ENCODE measurements around the gene TNFRSF13B. TPM values are rescaled to one million over a fixed set of nuclear protein-coding genes. Genes with fewer than 3 reads are reported as not detected.
"Not testable (repeated sequence)": the region's sequence is repeated elsewhere in the genome, so short reads cannot be mapped to it uniquely, and the experiment has no call there.

Gene TNFRSF13B
- polyA plus RNA-seq, 3 donors = not detected

DNA sequence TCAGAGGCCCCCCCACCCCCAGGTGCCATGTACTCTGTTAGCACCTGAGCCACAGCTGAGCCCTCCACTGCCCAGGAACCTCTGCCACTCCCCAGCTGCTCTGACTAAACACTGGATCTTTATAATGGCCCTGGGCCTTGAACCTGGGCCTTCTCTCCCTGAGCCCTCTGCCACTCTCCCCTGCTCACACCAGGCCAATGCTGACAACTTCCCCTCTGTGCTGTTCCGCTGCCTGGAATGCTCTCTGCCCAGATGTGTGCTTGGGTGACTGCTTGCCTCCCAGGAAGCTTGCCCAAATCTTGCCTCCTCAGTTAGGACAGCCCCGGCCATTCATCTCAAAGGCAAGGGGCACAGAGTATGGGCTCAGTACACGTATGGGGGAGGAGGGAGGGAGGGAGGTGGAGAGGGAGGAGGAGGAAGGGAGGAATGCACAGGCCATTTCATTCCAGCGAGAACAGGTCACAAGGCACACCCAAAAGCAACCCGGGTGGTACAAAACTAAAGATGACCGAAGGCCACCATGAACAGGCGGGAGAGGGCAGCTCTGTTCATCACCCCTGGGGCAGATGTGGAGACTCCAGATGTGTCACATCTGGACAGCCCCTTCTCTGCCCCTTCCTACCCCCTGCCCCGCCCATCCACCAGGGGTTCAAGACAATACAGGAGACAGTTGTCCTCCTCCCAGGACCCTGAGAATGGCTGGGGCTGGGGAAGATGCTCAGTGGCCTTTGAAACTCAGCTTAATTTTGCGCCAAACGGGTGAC, 15.3 kb upstream of the TNFRSF13B start:
- DNase-seq = no peak

DNA sequence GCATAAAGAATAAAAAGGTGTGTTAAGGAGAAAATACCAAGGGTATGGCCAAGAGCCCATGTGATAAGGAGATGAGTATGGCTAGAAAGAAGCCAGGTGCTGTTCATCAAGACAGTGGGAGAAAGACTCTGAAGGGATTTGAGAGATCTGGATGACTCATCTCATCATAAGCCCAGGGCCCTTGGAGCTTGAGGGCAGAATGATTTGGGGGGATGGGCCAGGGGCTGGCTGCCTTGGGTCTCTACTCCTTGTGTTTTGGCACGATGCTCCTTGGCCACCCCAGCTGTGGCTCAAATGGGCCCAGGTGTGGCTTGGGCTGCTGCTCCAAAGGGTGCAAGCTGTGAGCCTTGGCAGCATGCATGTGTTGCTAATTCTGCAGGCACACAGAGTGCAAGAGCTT, 14.5 kb upstream of the TNFRSF13B start:
- no peak for DNase-seq

DNA sequence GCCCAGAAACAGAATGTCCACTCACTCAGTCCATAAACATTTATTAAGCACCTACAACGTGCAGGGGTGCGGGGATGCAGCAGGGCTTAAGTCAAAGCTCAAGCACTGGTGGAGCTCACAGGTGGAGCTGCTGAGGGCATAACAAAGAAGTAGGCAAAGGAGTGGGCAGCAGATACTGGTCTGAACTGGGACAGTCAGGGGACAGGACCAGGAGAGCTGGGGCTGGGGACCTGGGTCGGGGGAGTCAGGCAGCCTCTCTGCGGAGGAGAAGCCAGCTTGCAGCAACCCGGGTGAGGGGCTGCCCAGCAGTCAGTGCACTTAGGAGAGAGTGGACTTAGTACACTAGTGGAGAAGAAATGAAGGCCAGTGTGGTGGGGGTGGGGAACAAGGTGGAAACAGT, 10.0 kb upstream of the TNFRSF13B start:
- DNase-seq = no peak

DNA sequence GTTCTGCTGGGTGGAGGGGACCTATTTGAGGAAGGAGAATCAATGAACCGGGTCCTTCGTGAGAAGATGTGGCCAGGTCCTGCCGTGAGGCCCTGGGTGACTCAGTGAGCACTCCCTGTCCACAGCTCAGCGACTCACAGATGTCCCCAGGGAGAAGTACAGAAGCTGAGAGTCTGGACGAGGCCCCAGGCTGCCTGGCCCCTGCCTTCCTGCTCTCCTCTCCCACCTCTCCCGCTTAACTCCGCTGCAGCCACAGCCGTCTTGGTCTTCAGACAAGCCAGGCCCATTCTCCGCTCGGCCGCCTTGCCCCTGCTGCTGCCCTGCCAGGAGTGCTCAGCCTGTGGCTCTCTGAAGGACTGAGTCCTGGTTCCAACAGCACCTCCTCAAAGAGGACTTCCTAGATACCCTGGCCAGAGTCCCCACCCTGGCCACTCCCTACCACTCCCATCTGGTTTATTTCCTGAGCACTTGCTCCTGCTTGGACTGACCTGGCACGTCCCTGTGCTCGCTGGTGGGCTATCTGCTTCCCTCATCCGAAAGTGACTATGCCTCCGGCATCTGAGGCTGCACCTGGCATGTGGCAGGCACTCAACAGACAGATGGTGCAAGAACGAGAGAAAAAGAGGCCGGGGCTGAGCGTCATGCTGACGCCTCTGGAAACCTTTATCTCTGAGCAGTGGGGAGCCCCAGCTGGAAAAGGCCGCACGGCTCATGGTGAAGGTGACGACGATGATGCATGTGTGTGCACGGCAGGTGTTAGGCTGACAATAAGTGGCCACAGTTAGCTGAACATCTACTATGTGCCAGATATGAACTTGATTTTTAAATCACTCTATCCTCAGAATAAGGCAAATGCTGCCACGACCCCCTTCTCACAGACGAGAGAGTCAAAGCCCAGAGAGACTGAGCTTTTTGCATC, 9.2 kb upstream of the TNFRSF13B start:
- DNase-seq = no peak

DNA sequence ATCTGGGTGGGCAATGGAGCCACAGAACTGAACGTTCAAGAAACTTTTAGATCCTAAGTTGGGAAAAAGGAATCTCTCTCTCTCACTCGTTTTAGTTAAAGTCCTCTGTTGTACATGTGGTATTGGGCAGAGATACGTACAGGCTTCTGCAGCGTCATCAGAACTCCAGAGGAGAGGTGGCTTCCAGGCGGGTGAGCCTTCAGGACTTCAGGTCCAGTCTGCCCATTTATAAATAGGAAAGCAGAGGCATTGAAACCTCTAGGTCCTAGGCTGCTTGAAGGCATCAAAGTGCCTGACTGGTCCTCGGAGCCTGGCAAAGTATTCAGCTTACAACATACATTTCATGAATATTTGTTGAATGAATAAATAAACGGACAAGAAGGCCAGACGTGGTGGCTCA, 8.1 kb upstream of the TNFRSF13B start:
- no peak for DNase-seq

DNA sequence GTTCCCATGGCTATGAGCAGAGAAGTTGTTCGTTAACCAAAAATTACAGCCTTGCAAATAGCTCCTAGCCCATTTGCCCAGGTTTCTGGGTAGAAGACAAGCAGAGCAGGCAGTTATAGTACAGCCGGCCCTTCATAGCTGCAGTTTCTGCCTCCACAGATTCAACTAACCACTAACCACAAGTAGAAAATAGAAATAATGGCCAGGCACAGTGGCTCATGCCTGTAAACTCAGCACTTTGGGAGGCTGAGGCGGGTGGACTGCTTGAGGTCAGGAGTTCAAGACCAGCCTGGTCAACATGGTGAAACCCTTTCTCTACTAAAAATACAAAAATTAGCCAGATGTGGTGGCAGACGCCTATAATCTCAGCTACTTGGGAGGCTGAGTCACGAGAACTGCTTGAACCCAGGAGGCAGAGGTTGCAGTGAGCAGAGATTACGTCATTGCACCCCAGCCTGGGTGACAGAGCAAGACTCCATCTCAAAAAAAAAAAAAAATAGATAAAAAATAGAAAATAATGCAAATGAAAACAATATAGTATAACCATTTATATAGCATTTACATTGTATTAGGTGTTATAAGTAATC, 7.4 kb upstream of the TNFRSF13B start:
- DNase-seq = not testable (repeated sequence)

DNA sequence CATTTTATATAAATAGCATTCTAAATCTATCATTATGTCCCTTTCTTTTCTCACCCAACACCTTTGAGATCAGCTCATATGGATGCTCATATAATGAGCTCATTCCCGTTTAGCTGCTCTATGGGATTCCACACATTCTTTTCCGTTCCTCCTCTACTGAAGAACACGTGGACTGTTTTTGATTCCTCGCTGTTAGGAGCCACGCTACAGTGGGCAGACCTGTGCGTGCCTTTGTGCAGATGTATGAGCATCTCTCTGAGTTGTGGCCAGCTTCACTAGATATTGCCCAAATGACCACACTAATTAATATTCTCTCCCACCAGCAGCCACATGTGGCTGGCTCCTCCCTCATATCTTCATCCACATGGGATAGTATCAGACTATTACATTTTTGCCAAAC, 6.0 kb upstream of the TNFRSF13B start:
- no peak for DNase-seq

DNA sequence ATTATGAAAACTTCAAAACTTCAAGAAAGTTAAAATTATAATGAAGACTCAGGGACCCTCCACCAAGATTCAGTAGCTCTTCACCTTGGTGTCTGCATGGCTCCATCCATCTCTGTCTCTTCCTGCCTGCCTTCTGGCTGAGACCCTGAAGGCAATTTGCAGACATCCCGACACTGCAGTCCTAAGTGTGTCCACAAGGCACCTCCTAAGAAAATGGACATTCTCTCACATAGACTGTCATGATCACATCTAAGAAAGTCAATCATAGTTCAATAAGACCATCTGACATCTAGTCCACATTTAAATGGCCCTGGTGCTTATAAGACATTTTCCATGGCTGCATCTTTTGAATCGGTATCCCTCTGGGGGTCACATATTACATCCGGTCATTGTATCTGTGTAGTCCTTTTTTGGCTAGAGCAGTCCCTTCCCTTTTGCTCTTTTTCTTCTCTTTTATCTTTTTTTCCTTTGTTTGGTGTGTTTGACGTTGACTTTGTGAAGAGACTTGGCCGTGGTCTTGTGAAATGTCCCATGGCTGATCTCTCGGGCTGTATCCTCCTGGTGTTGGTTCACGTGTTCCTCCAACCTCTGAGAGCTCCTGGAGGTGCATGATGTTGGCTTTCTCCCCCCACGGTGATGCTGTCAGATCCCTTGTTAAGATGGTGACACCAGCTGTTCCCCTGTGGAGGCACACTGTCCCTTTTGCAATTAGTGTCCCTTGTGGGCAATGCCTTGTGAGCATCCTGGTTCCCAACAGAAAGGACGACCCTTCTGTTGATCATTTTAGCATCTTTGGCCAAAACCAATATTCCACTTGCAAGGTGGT, 5.0 kb upstream of the TNFRSF13B start:
- no peak for DNase-seq

DNA sequence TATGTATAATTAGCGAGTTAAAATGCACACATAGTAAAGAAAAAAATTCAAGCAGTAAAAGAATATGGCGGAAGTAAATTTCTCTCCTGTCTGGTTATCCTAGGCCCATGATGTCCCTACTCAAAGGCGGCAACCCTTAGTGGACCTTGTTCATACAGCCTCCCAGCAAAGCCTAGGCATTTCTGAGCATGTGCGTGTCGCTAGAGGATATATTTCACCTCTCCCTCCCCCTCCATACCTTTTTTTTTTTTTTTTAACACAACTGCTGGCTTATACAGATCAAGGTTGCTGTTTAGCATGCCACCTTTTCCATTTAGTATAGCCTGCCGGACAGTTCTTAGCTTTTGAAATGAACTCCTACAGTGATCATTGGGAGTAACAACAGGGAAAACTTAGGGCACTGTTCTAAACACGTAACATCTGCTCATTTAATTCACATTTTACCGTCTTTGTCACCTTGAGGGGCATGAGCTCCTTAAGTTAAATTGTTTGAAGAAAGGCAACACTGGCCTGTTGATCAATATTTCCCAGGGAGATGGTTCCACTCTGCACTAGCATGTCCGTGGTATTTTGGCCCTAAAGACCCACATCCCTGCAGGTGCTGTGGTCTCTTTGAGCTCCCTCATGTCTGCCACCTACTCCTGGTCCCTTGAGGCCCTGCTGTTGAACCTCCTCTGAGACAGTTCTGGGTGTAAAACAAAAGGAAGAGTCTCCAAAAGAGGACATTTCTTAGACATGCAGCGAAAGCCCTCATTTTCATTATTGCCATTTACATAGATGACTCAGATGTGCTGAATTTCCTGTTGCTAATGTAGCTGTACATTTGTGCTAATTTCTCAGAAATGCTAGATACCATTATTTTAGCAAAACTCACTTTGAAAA, 4.1 kb upstream of the TNFRSF13B start:
- no peak for DNase-seq

DNA sequence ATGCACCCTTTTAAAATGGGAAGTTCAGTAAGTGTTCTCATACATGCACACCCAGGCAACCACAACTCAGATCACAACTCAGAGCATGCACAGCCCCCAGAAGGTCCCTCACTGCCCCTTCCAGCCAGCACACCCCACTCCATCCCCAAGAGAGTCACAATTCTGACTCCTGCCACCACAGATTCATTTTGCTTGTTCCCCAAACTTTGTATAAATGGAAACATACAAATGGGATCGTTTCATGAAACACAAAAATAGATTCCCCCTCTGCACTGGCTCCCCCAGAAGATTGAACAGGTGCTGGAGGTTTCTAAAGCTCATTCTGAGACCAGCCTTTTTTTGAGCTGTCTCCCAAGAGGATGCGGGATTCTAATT, 3.3 kb upstream of the TNFRSF13B start:
- DNase-seq = no peak

DNA sequence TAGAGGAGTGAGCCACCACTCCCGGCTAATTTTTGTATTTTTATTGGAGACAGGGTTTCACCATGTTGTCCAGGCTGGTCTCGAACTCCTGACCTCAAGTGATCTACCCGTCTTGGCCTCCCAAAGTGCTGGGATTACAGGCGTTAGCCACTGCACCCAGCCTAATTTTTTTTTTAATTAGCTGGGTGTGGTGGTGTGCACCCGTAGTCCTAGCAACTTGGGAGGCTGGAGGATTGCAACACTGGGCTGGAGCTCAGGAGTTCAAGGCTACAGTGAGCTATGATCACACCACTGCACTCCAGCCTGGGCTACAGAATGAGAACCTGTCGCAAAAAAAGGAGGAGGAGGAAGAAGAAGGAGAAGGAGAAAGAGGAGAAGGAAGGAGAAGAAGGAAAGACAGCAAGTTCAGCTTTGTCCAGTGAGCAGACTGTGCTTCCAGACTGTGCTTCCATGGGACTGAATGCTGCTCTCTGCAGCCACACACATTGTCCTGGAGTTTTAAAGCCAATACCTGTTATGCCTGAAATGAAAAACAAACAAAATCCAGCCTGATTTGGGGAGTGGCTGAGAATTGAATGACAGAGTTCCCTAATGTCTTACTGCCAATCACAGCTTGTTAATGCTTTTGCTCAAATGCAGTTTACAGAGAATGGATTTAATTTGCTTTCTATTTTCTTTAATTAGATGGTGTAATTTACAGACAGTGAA, 2.8 kb upstream of the TNFRSF13B start:
- no peak for DNase-seq

DNA sequence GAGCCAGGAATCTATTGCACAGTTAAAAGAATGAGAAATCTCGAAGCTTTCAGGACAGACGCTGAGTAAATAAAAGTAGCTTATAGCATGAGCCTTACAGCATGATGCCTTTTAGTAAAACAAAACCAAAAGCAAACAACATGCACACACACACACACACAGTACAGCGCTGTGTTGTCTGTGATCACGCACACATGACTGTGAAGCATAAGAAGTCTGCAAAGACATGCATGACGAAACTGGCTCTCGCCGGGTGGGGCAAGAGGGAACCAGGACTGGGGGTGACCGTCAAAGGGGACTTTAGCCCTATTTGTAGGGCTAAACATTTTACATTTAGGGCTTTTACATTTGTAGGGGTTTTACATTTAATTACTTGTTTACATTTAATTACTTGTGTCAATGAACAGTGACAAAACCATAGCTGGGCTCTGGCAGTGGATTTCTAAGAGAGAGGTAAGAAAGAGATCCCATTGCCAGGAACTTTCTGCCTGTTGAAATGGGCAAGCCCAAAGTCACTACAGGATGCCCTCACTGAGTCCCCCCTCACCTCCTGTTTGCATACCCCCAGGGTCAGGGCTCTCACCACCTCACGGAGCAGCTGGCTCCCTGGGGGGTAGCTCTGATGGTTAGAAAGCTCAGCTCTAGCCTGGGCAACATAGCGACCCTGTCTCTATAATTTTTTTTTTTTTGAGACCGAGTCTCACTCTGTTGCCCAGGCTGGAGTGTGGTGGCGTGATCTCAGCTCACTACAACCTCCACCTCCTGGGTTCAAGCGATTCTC, 2.0 kb upstream of the TNFRSF13B start:
- no peak for DNase-seq

DNA sequence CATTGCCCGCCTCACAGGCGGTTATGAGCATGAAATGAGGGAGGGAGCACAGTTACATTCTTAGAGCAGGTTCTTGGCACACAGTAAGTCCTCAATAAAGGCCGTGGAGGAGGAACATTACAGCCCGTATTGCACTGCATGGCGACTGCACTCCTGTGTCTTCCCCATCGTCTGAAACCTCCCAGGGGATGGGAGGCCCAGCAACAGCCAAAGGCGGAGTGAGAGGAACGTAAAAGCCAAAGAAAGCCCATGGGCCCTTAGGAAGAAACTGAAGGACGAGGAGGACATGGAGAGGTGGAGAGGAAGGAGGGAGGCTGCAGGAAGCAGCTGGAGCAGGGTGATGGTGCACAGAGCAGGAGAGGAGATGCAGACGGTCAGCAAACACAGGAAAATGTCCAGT, 1.1 kb upstream of the TNFRSF13B start:
- DNase-seq = not testable (repeated sequence)

DNA sequence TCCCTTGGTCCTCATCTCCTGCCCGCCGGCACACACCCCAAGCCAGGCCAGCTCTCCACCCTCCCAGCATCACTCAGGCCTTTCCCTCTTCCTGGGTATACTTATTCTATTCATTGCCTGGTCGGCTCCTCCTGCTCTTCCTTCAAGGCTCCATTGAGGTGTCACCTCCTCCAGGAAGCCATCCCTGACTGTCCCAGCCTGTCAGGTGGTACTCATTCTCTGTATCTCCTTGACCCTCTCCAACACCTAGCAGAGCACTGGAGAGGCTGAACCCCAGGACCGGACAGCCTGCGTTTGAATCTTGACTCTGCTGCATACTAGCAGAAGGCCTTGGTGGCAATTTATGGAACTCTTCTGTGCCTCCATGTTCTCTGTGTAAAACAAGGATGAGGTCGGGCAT, 428 bp upstream of the TNFRSF13B start:
- no peak for DNase-seq

DNA sequence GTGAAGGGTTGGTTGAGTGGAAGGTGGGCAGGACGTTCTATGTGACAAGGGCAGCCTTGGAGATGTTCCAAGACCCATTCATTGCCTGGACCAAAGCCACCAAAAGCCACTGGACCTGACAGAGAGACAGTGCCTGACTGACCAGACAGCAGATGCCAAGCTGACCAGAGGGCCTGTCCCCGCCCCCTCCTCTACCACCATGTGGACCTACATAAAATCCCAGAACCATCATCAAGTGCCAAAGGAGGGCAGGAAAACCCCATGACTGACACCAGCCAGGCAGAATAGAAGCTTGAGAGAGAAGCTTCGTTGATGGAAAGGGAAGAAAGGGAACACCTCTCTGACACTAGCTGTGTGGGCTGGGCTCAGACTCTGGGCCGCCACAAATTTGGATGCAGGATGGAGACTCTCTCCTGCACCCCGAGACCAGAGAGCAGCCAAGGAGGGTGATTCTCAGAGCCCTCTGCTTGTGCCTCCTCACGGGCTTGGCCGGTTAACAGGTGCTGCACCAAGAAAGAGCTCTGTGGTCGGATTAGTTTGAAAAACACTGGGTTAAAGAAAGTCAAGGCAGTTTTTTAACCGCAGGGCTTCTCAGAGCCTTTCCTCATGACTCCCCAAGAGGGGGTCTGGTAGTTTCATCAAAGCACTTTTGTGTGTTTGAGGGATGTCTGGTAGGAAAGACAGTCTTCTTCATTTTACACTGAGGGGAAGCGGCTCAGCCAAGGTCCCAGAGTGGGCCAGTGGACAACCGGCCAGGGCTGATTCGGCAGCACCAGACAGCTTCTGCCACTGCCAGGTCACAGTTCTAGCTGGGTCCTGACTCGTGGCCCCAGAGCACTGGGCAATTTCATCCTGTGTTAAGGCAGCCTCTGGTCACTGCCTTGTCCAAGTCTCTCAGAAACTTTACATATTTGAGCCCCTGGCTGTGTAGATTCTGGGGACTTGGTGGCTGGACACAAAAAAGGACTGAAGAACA, 1.7 kb downstream of the TNFRSF13B start:
- no peak for DNase-seq

DNA sequence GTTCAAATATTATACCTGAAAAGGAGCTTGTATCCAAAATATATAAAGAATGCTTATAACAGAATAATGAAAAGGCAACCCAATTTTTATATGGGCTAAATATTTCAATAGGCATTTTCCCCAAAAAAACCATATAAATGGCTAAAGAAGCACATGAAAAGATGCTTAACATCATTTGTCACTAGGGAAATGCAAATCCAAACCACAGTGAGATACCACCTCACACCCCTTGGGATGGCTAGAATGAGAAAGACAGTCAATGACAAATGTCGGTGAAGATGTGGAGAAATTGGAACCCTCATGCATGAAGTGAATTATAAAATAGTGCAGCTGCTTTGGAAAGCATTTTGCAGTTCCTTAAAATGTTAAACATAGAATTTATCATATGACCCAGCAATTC, 3.1 kb downstream of the TNFRSF13B start:
- no peak for DNase-seq

DNA sequence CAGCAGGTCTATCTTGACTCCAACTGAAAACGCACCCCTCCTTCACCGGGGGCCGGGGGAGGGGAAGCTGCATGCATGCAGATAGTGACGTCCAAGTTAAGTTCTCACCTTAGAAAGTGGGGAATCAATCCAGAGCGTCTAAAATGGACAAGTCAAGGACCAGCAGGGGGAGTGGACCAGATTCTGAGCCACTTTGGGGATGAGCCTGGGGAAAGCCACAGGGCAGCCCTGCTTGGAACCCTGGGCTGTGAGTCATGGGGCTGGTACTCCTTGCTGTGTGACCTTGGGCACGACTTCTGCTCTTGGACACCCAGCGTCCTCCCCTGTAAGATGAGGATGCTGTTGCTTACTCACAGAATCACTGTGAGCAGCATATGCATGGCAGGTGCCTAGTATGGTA, 9.1 kb downstream of the TNFRSF13B start:
- no peak for DNase-seq

DNA sequence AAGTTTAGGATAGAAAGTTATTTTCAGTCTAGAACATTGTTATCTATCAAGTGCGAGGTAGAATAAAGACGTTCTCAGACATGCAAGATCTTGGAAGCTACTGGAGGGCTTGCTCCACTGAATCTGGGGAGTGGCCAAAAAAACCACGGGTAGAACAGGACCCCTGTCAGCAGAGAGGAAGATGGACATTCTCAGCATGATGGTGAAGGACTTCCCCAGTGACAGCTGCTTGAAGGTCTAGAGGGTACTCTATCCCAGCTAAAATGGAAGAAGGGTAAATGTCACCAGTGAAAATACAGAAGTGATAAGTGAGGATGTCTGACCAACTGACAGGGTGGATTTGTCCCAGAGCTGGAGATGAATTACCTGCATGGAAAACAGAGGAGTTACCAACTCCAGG, 10.1 kb downstream of the TNFRSF13B start:
- DNase-seq = no peak
